NCI-H2107 (cell line): Measurements from ENCODE around the gene DDX42.
"Not testable (repeated sequence)": the region's sequence is repeated elsewhere in the genome, so short reads cannot be mapped to it uniquely, and the experiment has no call there.

Experiments used
- DNase-seq: peaks from one replicate; lab custom pipeline; 2025; lab: John Stamatoyannopoulos, UW

Gene DDX42

DNA sequence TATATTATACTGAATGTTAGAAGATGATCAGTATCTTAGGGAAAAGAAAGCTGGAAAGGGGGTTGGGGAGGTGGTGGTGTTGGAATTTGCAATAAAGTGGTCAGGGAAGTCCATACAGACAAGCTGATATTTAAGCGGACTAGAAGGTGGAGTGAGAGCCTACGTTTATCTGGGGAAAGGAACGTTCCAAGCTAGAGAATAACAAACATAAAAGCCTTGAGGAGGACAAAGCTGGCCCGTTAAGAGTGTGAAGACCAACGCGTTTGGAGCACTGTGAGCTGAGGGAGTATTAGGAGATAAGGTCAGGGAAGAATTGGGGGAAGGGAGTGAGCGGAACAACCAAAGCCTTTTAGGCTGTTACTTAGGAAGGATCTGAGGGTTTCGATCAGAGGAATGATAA lies 1.4 kb downstream of the DDX42 start:
- DNase-seq, result no peak

DNA sequence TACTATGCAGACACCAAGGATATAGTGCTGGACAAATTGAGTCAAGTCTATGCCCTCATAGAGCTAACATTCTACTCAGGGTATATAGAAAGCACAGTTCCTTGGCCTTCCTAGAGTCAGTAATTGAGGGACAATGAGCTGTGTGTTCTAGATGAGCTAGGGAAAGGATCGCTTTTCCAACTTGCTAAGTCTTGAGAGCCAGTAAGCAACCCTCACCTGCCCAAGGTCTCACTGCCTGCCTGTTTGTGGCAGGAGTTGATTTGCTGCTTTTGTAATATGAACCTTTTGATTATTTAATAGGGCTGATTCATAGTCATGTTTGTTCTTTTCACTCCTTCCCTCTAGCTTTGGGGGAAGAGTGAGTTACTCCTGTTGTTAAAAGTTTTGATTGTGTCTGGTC lies 6.5 kb downstream of the DDX42 start:
- peak; percentile 13 for DNase-seq

DNA sequence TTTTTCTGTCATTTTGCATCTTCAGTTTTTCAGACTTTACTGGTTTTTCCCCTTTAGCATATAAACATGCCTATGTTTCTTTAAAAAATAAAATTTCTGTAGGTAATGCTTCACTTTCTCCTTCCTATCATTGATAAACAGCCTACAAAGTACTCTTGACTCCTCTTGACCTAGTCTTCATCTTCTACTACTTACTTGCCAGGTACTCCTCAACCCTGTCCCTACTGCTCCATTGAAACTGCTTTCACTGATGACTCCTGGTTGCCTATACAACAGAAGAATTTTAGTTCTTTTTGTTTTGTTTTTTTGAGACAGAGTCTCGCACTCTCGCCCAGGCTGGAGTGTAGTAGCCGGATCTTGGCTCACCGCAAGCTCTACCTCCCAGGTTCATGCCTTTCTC lies 7.0 kb downstream of the DDX42 start:
- no peak for DNase-seq

DNA sequence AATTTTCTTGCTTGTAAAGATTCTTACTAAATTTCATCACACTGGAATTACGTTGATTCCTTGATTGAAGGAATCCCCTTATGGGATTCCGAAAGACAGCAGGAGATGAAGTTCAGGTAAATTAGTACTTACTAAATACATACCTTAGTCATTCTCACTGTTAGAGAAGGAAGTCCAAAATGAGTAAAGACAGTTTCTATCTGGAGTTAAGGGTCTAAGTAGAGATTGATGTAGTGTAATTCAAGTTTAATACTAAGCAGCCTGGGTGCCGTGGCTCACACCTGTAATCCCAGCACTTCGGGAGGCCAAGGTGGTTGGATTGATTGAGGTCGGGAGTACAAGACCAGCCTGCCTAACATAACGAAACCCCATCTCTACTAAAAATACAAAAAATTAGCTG lies 9.6 kb downstream of the DDX42 start:
- DNase-seq, result no peak

DNA sequence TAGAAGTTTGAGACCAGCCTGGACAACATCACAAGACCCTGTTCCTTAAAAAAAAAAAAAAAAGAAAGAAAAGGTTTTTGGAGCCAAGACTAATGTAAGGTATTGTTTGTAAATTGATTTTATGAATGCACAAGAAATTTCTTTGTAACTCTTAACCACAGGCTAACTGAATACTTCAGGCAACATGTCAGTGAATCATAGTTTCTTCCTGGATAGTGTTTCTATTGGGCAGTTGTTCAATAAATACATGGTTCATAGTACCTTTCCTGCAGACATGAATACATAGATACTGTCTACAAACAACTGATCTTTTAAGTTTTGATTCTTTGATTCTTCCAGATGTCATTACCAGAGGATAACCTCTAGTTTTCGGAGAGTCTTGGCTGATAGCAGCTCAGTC lies 11.6 kb downstream of the DDX42 start:
- DNase-seq, result no peak

DNA sequence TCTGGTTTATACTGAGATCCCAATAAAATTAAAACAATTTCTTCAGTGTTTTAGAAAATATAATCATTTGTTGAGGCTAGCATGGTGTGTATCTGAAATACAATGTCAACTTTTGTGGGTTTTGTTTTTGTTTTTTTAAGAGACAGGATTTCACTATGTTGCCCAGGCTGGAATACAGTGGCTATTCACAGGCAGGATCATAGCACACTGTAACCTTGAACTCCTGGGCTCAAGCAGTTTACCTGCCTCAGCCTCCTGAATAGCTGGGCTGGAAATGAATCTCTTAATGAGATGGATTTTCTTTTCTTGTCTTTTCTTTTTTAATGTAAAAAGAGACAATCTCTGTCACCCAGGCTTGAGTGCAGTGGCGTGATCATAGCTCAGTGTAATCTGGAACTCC lies 12.1 kb downstream of the DDX42 start:
- DNase-seq, result no peak

DNA sequence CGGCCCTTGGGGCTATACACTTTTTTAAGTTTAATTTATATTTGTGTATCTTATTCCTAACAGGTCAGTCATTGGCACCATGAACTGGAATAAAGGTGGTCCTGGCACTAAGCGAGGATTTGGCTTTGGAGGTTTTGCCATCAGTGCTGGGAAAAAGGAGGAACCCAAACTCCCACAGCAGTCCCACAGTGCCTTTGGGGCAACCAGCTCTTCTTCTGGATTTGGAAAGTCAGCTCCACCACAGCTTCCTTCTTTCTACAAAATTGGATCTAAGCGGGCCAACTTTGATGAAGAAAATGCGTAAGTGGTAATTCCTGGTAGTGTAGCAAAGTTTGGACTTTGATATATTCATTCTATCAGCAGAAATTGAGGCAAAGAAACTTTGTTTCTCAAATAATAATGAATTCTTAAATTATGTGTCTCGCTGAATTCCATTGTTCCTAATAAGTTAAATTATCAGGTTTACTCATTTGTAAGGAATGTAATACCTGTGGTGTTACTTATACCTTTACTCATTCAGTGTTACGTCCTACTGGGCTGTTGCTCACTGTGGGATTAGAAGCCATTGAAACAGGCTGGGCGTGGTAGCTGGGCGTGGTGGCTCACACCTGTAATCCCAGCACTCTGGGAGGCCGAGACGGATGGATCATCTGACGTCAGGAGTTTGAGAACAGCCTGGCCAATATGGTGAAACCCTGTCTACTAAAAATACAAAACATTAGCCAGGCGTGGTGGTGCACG lies 13.2 kb downstream of the DDX42 start:
- DNase-seq, result no peak

DNA sequence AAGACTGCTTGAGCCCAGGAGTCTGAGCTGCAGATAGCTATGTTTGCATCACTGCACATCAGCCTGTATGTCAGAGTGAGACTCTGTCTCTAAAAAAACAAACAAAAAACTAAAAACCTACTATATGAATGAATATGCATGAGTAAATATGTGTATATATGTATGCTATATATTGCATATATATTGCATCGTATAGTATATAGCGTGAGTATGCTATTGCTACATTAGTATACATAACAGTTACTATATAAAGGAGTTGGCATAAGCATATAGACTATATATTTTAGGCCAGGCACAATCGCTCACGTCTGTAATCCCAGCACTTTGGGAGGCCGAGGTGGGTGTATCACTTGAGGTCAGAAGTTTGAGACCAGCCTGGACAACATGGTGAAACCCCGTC lies 16.1 kb downstream of the DDX42 start:
- no peak for DNase-seq

DNA sequence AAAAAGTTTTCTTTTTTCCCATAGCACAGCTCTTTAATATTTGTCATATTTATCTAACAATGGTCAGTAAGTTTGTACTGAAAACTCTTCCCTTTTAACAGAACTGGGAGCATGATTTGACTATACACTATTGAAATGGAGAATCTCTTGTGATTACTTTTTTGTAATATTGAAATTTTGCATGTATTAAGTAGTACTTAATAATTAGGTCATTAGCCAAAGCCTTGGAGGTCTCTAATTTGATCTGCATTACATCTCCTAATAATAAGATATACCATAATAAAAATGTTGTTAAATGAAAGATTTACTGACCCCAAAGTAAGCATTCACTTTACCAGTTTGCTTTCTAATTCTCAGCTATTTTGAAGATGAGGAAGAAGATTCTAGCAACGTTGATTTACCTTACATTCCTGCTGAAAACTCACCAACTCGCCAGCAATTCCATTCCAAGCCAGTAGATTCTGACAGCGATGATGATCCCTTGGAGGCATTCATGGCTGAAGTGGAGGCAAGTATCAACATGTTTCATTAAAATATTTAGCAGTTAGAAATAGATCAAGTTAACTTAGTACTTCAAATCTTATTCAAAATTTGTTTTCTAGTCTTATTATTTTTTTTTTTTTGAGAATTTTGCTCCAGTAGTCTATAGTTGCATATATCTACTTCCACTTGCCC lies 18.2 kb downstream of the DDX42 start:
- no peak for DNase-seq

DNA sequence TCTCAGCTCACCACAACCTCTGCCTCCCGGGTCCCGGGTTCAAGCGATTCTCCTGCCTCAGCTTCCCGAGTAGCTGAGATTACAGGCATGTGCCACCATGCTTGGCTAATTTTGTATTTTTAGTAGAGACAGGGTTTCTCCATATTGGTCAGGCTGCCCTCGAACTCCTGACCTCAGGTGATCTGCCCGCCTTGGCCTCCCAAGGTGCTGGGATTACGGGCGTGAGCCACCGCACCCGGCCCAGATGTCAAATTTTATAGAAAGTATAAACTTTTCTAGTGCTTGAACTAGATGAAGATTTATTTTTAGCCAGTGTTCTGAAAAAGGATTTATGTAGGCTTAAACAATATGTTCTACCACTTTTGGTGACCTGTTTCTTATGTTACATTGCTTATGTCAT lies 22.4 kb downstream of the DDX42 start:
- DNase-seq, result not testable (repeated sequence)

DNA sequence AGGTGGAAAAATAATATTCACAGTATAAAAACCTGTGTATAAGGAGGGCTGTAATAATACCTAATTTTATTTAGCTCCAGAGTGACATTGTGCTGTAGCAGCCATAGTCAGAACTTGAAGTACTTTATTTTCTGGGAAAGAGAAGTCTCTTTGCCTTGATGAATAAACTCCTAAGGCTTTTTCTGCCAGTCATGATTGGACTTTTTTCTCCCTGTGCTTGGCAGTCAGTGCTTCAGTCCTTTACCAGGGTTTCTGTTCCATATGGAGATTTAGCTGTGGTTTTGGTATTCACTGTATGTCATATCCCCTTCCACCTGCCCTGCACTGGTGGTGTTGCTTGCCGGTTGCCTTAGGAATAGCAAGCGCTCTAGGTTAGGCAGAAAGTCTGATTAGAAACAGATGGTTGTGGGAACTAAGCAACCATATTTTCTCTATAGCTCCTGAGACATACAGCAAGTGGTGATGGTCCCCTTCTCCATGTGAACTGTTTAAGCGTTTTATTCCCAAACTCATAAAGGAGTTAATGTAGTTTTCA lies 24.7 kb downstream of the DDX42 start:
- DNase-seq, result no peak

DNA sequence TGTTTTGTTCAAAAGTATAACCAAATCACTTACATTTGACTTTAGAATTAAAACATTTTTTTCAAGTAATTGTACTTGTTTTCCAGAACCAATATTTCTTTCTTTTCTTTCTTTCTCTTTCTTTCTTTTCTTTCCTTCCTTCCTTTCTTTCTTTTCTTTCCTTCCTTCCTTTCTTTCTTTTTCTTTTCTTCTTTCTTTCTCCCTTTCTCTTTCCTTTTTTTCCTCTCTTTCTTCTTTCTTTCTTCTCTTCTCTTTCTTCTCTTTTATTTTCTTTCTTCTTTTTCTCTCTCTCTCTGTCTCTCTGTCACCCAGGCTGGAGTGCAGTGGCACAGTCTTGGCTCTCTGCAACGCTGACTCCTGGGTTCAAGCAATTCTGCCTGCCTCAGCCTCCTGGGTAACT lies 26.8 kb downstream of the DDX42 start:
- DNase-seq, result no peak

DNA sequence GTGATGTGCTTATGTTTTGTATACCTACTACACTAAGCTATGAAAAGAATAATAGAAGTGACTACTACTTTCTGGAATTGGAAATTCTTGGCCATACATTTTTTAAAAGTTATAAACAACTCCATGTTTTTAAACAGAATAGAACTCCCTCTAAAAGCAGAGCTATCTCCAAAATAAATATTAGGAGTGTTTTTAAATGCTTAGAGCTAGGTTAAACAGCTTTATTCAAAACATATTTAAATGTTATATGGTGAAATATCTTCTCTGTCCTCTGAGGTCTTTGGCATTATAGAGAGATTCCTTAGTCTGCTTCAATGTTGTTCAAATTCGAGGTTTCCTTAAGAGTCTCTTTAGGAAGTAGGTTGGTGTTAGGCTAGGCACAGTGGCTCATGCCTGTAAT lies 30.4 kb downstream of the DDX42 start:
- DNase-seq, result no peak

DNA sequence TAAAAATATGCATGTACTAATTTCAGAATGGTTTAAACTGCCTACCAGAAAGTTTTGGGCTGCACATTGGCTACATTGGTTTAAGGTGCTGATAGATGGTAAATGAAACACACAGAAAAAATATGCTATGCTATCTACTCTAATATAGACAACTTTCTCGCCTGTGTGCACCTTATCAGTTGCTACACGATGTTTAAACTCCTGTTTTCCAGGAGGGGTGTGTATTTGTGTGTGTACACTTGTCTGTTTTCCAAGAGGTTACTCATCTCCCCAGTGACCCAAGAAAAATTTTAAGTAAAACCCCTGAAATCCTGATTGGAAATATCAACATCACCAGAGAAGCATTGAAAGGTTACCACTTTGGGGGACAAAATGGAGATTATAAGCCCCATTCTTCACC lies 31.6 kb downstream of the DDX42 start:
- no peak for DNase-seq

DNA sequence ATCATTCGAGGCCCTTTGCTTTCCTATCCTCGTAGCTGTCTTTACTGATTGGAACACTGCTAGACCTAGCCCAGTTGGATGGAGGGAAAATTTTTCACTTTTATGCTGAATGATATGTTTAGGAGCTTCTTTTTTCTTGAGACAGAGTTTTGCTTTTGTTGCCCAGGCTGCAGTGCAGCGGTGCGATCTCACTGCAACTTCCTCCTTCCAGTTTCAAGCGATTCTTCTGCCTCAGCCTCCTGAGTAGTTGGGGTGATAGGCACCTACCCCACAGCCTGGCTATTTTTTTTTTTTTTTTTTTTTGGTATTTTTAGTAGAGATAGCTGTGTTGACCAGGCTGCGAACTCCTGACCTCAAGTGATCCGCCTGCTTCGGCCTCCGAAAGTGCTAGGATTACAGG lies 36.0 kb downstream of the DDX42 start:
- DNase-seq, result no peak

DNA sequence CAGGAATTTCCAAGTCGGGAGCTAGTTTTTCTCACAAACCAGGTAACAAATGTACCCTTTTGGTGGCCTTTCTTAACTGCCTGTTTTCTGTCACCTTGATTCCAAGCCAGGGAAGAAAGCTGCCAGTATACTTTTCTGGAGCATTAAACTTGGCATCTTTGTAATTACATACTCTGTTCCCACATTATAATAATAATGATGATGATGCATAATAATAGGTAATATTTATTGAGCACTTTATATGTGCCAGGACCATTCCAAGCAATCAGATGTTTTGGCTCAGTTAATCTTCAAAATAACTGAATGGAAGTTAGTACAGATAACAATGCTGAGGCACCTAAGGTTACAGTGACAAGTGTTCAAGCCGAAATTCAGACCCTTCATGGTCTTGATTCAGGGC lies 42.2 kb downstream of the DDX42 start:
- no peak for DNase-seq

DNA sequence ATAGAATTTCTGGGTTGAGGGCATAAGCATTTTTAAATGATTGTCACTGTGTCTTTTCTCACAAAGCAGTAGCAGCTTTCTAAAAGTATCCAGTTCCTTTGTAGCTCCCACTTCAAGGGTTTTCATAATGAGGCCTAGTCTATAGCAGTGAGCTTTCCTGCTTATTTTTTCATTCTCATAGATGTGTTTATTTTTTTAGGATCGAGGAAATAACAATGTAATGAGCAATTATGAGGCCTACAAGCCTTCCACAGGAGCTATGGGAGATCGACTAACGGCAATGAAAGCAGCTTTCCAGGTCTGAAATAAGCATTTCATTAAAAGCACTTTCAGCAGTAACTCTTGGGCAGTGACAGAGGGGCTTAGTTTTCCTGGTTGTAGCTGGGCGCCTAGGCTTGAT lies 42.7 kb downstream of the DDX42 start:
- DNase-seq, result no peak

DNA sequence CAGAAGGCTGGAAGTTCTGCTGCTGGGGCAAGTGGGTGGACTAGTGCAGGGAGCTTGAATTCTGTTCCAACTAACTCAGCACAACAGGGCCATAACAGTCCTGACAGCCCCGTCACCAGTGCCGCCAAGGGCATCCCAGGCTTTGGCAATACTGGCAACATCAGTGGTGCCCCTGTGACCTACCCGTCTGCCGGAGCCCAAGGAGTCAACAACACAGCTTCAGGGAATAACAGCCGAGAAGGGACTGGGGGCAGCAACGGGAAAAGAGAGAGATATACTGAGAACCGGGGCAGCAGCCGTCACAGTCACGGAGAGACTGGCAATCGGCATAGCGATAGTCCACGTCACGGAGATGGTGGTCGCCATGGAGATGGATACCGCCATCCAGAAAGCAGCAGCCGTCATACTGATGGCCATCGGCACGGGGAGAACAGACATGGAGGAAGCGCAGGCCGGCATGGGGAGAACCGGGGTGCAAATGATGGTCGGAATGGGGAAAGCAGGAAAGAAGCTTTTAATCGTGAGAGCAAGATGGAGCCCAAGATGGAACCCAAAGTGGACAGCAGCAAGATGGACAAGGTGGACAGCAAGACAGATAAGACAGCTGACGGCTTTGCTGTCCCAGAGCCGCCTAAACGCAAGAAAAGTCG lies 43.9 kb downstream of the DDX42 start:
- no peak for DNase-seq

DNA sequence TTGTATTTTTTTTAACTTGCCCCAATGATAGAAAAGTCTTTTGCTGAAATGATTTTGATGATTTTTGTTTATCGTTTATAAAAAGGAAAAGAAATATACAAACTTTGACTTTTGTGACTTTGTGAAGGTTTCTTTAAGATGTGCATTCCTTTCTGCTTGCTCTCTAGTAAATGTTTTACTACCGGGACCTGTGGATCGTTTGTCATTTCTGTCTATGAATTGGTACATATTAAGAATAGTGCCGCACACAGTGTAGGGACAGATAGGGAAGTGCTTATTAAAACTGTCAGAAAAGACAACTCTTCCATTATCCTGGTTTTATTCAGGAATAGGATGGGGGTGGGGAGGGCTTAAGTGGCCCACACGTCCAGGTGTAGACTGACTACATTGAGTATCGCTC lies 45.2 kb downstream of the DDX42 start:
- DNase-seq, result no peak

DNA sequence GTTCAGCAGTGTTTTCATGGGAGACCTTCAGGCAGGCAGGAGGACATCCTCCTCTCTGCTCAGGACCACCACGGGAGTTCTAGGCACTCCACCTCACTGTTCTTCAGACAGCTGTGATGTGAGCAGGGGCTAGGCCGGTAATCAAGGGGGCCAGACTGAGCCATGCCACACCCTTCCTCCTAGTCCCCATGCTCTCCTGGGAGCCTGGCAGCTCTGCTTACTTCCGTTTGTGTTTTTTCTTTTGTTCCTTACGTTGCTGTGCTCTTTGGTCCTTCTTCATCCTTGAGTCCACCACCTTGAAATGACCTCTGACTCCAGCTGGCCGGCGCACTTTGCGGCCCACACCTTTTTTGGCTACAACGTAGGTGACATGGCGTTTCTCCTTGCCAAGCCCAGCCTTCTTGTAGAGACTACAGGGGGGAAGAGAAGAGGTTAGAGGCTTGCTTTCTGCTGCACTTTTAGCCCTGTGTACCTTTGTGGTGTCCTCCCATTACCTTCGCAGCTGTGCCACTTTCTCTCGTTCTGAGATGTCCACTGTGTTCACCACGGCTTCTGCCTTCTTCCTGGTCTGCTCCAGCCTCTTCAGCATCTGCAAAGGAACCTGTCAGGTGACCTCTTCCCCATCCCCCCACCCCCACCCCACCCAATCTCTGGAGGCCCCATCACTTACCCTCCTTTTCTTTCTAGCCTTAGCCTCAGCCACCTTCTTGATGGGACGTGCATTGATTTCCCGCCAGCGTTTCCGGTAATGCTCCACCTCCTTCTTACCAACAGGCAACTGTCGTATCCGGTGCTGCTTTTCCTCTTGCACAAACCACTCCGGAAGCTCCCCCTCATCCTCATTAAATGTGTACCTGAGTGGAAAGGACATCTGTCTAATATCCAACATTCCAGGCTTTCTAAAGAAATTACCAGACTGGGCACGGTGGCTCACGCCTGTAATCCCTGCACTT lies 45.9 kb downstream of the DDX42 start:
- no peak for DNase-seq

DNA sequence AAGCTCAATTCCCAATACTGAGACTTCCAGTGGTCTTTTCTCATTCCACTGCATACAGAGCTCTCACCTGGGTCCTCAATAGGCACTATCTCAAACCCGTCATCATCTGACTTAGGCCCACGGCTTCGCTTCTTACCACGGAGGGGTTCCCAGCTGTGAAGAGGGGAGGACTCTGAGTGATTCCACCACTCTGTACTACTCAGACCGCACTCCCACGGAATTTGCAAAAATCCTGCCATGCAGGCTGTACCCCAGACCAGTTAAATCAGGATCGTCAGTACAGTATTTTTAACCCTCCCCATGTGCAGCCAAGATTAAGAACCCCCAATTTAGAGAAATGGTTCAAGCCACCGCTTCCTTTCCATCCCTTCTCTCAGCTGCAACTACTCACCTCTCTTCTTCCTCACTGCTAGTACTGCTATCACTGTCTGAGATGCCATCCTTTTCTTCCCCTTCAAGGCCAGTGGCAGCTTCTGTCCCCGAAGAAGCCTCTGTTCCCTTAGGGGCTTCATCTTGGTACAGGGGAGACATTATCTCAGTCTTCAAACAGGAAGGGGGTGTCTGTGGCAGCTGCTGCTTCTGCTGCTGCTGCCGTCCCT lies 47.1 kb downstream of the DDX42 start:
- no peak for DNase-seq

DNA sequence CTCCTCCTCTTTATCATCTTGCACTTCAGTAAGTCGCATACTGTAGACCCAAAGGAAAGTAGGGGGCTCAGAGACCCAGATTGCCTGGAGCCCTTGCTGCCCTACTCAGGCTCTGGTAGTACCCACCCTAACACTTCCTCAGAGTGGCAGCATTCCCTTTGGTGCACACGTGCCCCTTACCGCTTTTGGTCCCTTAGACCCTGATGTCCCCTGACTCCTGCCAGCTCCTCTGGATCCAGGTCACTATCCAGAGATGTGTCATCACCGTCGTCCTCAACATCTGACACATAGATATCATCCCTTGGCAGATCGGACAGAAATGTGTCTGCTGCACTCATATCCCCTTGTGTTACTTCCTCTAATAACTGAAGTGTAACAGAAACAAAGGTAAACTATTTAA lies 47.8 kb downstream of the DDX42 start:
- DNase-seq, result no peak
